ENCODE results near the gene CNTNAP2.

DNA sequence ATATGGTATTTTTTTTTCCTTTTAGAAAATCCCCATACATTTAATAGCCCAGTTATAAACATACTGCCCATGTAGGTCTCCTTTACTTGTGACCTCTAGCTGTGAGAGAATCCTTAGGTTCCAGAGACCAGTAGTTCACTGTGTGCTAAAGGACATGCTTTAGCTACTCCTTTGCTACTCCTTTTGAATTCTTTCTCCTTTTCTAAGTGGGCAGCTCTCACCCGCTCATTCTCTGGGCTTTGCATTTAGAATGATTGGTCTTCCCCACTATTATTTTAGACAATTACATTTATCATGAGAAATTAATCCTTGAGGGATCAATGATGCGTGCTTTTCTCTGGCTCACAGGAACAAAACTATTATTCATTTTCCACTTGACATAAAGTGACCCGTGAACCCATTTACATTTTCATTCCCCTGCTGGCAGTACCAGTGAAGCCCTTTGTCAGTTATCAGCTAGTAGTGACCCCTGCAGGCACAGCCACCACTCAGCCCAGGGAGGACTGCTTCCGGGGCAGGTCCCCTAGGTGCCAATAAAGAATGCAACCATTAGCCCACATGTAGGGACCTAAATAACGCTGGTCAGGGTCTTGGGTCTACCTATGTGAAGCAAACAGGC, 844.3 kb downstream of the CNTNAP2 start:
- TF ChIP-seq, protein P1, sequence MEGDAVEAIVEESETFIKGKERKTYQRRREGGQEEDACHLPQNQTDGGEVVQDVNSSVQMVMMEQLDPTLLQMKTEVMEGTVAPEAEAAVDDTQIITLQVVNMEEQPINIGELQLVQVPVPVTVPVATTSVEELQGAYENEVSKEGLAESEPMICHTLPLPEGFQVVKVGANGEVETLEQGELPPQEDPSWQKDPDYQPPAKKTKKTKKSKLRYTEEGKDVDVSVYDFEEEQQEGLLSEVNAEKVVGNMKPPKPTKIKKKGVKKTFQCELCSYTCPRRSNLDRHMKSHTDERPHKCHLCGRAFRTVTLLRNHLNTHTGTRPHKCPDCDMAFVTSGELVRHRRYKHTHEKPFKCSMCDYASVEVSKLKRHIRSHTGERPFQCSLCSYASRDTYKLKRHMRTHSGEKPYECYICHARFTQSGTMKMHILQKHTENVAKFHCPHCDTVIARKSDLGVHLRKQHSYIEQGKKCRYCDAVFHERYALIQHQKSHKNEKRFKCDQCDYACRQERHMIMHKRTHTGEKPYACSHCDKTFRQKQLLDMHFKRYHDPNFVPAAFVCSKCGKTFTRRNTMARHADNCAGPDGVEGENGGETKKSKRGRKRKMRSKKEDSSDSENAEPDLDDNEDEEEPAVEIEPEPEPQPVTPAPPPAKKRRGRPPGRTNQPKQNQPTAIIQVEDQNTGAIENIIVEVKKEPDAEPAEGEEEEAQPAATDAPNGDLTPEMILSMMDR (conservative IDR thresholded peaks at IDR 0.05; ENCODE audit: low read length), result no peak
- no peak for TF ChIP-seq EZH2phosphoT487 (IDR thresholded peaks at IDR 0.05; ENCODE audit: borderline replicate concordance, low read depth, low read length)
